SK-N-SH (cell line): Measurements from ENCODE around the gene FBXW11. TPM values are rescaled to one million over a fixed set of nuclear protein-coding genes. Genes with fewer than 3 reads are reported as not detected.

ENCODE experiments used
- CTCF ChIA-PET: fragments of 300-600, 350-600 bp; formaldehyde crosslinking; extraction: SDS; loops from one replicate; lab custom pipeline; 2021; lab: Yijun Ruan, JAX
- POLR2A ChIA-PET: fragments of 350-600 bp; sonication (Branson Sonifier 250); formaldehyde crosslinking; extraction: SDS; loops from one replicate; lab custom pipeline; 2020; ENCODE audit warnings: antibody characterized with exemption, inconsistent platforms; lab: Yijun Ruan, JAX
- DNase-seq: peaks from one replicate; pipeline ENCODE4 v3.0.0; 2012
- H2AFZ ChIP-seq: fragments of 200-600 bp; sonication (generic); 2 replicates; pipeline ENCODE4 v1.8.1; 2016; ENCODE audit warnings: antibody characterized with exemption, mild to moderate bottlenecking, low read depth
- H3F3A ChIP-seq: fragments of 200-600 bp; sonication (generic); replicated peaks from 2 replicates; pipeline ENCODE3; 2016; ENCODE audit warnings: antibody characterized with exemption, mild to moderate bottlenecking; ENCODE audit not compliant: insufficient read depth
- H3K27ac ChIP-seq, 2 experiments: fragments of 200-500 bp in 1 of 2; fragments of 200-600 bp in 1 of 2; sonication (Bioruptor generic) in 1 of 2; sonication (generic), shearing (Covaris generic) in 1 of 2; 2 replicates each; pipeline versions ENCODE4 v1.5.1 to v1.6.1; 2014 to 2016; ENCODE audit warnings: low read depth in 2 of 2, inconsistent platforms in 1 of 2, low read length in 1 of 2, mild to moderate bottlenecking in 1 of 2, mixed read lengths in 1 of 2
- H3K27me3 ChIP-seq: fragments of 200-600 bp; sonication (generic), shearing (Covaris generic); 2 replicates; pipeline ENCODE4 v1.6.1; 2016; ENCODE audit warnings: mixed run types; ENCODE audit not compliant: insufficient read depth
- H3K36me3 ChIP-seq, 2 experiments: fragments of 200-500 bp in 1 of 2; fragments of 200-600 bp in 1 of 2; sonication (Bioruptor generic) in 1 of 2; sonication (generic) in 1 of 2; replicated peaks in 1 of 2; 2 replicates each; pipeline versions ENCODE3 to v1.5.1; 2014 to 2016; ENCODE audit warnings: low read length in 1 of 2, mild to moderate bottlenecking in 1 of 2; ENCODE audit not compliant: insufficient read depth in 2 of 2, control insufficient read depth in 1 of 2
- H3K4me1 ChIP-seq, 2 experiments: fragments of 200-500 bp in 1 of 2; fragments of 200-600 bp in 1 of 2; sonication (Bioruptor generic) in 1 of 2; sonication (generic), shearing (Covaris generic) in 1 of 2; 2 replicates each; pipeline versions ENCODE4 v1.5.1 to v1.6.1; 2014 to 2016; ENCODE audit warnings: low read depth in 1 of 2, low read length in 1 of 2, mixed run types in 1 of 2; ENCODE audit not compliant: insufficient read depth in 2 of 2, control insufficient read depth in 1 of 2
- H3K4me2 ChIP-seq: fragments of 200-600 bp; sonication (generic), shearing (Covaris generic); 2 replicates; pipeline ENCODE4 v1.6.1; 2017; ENCODE audit warnings: mixed run types
- H3K4me3 ChIP-seq, 2 experiments: fragments of 200-500 bp in 1 of 2; fragments of 200-600 bp in 1 of 2; sonication (Bioruptor generic) in 1 of 2; sonication (generic), shearing (Covaris generic) in 1 of 2; 2 replicates each; pipeline versions ENCODE4 v1.5.1 to v1.8.1; 2014 to 2016; ENCODE audit warnings: low read depth in 2 of 2, inconsistent platforms in 1 of 2, low read length in 1 of 2, mild to moderate bottlenecking in 1 of 2, mixed read lengths in 1 of 2, moderate library complexity in 1 of 2
- H3K79me2 ChIP-seq: fragments of 200-600 bp; sonication (generic); 2 replicates; pipeline ENCODE4 v1.8.1; 2017; ENCODE audit warnings: mild to moderate bottlenecking; ENCODE audit not compliant: insufficient read depth
- H3K9ac ChIP-seq: fragments of 200-600 bp; sonication (generic); 2 replicates; pipeline ENCODE4 v1.6.1; 2017; ENCODE audit warnings: mixed run types
- H3K9me2 ChIP-seq: fragments of 200-600 bp; sonication (generic); 2 replicates; pipeline ENCODE4 v1.6.1; 2017; ENCODE audit warnings: mixed run types
- H3K9me3 ChIP-seq: fragments of 200-600 bp; sonication (generic); 2 replicates; pipeline ENCODE4 v1.6.1; 2017; ENCODE audit warnings: mixed run types, mild to moderate bottlenecking, moderate library complexity
- H4K20me1 ChIP-seq: fragments of 200-600 bp; sonication (generic); 2 replicates; pipeline ENCODE4 v1.6.1; 2017; ENCODE audit warnings: mild to moderate bottlenecking, mixed run types; ENCODE audit not compliant: insufficient read depth
- CHD2 ChIP-seq: fragments of 150-350 bp; IDR thresholded peaks from 2 replicates; pipeline ENCODE4 v1.6.1; 2018; ENCODE audit warnings: low read length; ENCODE audit not compliant: partially characterized antibody
- EZH2phosphoT487 ChIP-seq: fragments of 200-600 bp; sonication (generic); IDR thresholded peaks from 2 replicates; pipeline ENCODE4 v1.6.1; 2017; ENCODE audit warnings: low read depth, mixed run types, mild to moderate bottlenecking, antibody characterized with exemption, moderate library complexity, borderline replicate concordance
- FOSL2 ChIP-seq: IDR thresholded peaks from 2 replicates; pipeline ENCODE4 v1.4.0; 2012; ENCODE audit warnings: low read depth, mild to moderate bottlenecking, moderate library complexity, borderline replicate concordance
- IRF3 ChIP-seq: fragments of 150-350 bp; IDR thresholded peaks from 2 replicates; pipeline ENCODE4 v1.6.1; 2016; ENCODE audit warnings: mild to moderate bottlenecking, low read depth, low read length
- NFIC ChIP-seq: IDR thresholded peaks from 2 replicates; pipeline ENCODE4 v1.4.0; 2012; ENCODE audit warnings: borderline replicate concordance
- RAD21 ChIP-seq: IDR thresholded peaks from 2 replicates; pipeline ENCODE4 v1.6.1; 2012; ENCODE audit warnings: mild to moderate bottlenecking, low read length
- REST ChIP-seq: IDR thresholded peaks from 2 replicates; pipeline ENCODE4 v1.6.1; 2012; ENCODE audit warnings: mild to moderate bottlenecking, low read depth, low read length, moderate library complexity
- SMC3 ChIP-seq: IDR thresholded peaks from 2 replicates; pipeline ENCODE4 v1.6.1; 2012; ENCODE audit warnings: low read depth, low read length, improper control_type of control experiment
- TAF1 ChIP-seq: IDR thresholded peaks from 2 replicates; pipeline ENCODE4 v1.6.1; 2012; ENCODE audit warnings: low read depth, mild to moderate bottlenecking, low read length, moderate library complexity, borderline replicate concordance
- USF1 ChIP-seq: IDR thresholded peaks from 2 replicates; pipeline ENCODE4 v1.4.0; 2012; ENCODE audit warnings: low read depth, borderline replicate concordance
- YY1 ChIP-seq: IDR thresholded peaks from 2 replicates; pipeline ENCODE4 v1.4.0; 2012; ENCODE audit warnings: low read depth, mild to moderate bottlenecking
- ZBTB33 ChIP-seq: IDR thresholded peaks from 2 replicates; pipeline ENCODE4 v1.4.0; 2012; ENCODE audit warnings: low read depth, borderline replicate concordance
- WGBS: methylation state at CpG from one replicate; pipeline ENCODE4 v1.1.6; 2017; ENCODE audit warnings: low lambda C conversion rate; 5-methylcytosine and 5-hydroxymethylcytosine counted together
- polyA plus RNA-seq, 3 experiments: library from polyadenylated mRNA; depleted of rRNA; stranded (reverse); fragments of >200 nt; gene quantifications; 2 replicates each; pipeline ENCODE4 v1.2.3, GENCODE V29; 2012

FBXW11 gene
- polyA plus RNA-seq, 1 of the 3 experiments (the other 2 are of a cell fraction) = 37.5 TPM

GRCh38 chr5:172003746-172004145 is 2.7 kb downstream of the FBXW11 start:
- Histone ChIP-seq H3K9me2 (no peaks in the 10 kb centered on the region), H3K27me3 (no peaks in the 10 kb centered on the region), H2AFZ (no peak overlapping the region), H3F3A (peaks cover 6% of the 10 kb centered on the region), H3K27ac (peak overlapping the region; percentile 47 to 97; a peak in 3 of 4 replicates), H3K9ac (peak overlapping the region; percentile 97; the same call in 1 of the 2 replicates), H3K4me1 (peaks cover 17 to 20% of the 10 kb centered on the region in 2 experiments), H4K20me1 (peaks cover 69% of the 10 kb centered on the region), H3K4me3 (peak overlapping the region in 1 of 2 experiments; percentile 85; a peak in 3 of 4 replicates), H3K79me2 (peaks cover 85% of the 10 kb centered on the region), H3K9me3 (no peaks in the 10 kb centered on the region), H3K36me3 (peaks cover 0 to 3% of the 10 kb centered on the region in 2 experiments), H3K4me2 (peak overlapping the region; percentile 94)
- CTCF ChIA-PET = interaction anchor here (0.6 to 1.0 kb wide), 5 partner anchors 9 to 351 kb away, joined by 3 to 4 read pairs (median 3); no protein-coding TSS in a partner anchor
- TF ChIP-seq REST = no peak
- peak; percentile 10; the same call in 1 of the 2 replicates for TF ChIP-seq FOSL2
- TF ChIP-seq NFIC = no peak
- no peak for DNase-seq
- POLR2A ChIA-PET = no interaction called here
- WGBS = 38% methylated on average over 1 of the region's 1 CpG

GRCh38 chr5:172002840-172003512 is 3.5 kb downstream of the FBXW11 start:
- H3K27ac ChIP-seq = peak overlapping the region in 1 of 2 experiments; percentile 97; a peak in 1 of 4 replicates
- H2AFZ ChIP-seq = no peak overlapping the region
- H3K4me3 ChIP-seq = 0 out of 4 replicates have a peak overlapping the region, but pooled peaks of 1 of the 2 experiments have one; percentile 85
- H3K9me3 ChIP-seq = no peaks in the 10 kb centered on the region
- ChIA-PET POLR2A (no interaction called here), CTCF (interaction anchor here (0.6 to 0.9 kb wide), 4 partner anchors 8 to 352 kb away, joined by 3 to 4 read pairs (median 3); no protein-coding TSS in a partner anchor)
- no peaks in the 10 kb centered on the region for H3K27me3 ChIP-seq
- peaks cover 92% of the 10 kb centered on the region for H3K79me2 ChIP-seq
- H3K4me1 ChIP-seq = peaks cover 17 to 20% of the 10 kb centered on the region in 2 experiments
- H4K20me1 ChIP-seq = peaks cover 77% of the 10 kb centered on the region
- H3K9me2 ChIP-seq = no peaks in the 10 kb centered on the region
- peak; percentile 14 for DNase-seq
- H3F3A ChIP-seq = peaks cover 6% of the 10 kb centered on the region
- peaks cover 0 to 3% of the 10 kb centered on the region in 2 experiments for H3K36me3 ChIP-seq
- peak overlapping the region; percentile 94 for H3K4me2 ChIP-seq
- 58% methylated on average over 6 of the region's 6 CpGs for WGBS
- no peak overlapping the region; the same call in 1 of the 2 replicates for H3K9ac ChIP-seq
- TF ChIP-seq REST (no peak), EZH2phosphoT487 (no peak), TAF1 (no peak), RAD21 (no peak), YY1 (no peak), SMC3 (no peak), USF1 (no peak), ZBTB33 (no peak), CHD2 (no peak), IRF3 (no peak), FOSL2 (no peak)
